Body of pancreas (tissue), 4 donors: ENCODE data around the gene GLRA1.

Experiments
- POLR2A ChIP-seq, 3 donors: fragments of 450-650 bp; IDR thresholded peaks; one replicate each; pipeline ENCODE4 v1.6.1; 2016; ENCODE audit warnings: antibody characterized with exemption in 3 of 3, mild to moderate bottlenecking in 2 of 3
- TF ChIP-seq, protein P1 (sequence below), 7 experiments: fragments of 450-650 bp in 4 of 7; fragments of 200-600 bp in 3 of 7; sonication (generic) in 3 of 7; IDR thresholded peaks; one replicate each; pipeline ENCODE4 v1.5.1; 2016 to 2019; ENCODE audit warnings: antibody characterized with exemption in 7 of 7

DNA sequence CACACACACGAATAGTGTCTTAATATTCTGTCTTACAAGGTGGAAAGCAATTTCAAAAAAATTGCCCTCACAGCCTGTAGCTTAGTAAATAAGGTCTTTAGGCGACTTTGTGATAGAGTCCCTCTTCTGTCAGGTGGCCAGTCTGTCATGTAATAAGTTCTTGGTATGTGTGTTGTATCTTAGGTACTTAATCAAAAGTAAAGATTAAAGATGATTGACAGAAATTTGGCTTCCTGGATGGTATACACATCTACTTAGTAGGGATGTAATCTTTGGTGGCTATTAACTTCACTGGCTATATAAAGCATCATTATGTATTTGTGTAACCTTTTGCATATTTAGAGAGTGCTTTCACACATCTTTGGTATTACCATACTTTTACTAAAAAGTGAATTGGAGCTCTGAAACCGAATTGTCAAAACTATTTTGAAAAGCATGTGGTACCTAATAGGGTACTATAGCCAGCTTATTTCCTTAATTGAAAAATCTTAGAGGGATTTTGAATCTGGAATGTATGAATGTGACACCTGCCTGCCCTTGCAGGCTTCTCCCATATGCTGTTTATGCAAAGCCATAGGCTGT lies 149.5 kb downstream of the GLRA1 start:
- TF ChIP-seq POLR2A (IDR thresholded peaks at IDR 0.05): no peak
- TF ChIP-seq, protein P1, sequence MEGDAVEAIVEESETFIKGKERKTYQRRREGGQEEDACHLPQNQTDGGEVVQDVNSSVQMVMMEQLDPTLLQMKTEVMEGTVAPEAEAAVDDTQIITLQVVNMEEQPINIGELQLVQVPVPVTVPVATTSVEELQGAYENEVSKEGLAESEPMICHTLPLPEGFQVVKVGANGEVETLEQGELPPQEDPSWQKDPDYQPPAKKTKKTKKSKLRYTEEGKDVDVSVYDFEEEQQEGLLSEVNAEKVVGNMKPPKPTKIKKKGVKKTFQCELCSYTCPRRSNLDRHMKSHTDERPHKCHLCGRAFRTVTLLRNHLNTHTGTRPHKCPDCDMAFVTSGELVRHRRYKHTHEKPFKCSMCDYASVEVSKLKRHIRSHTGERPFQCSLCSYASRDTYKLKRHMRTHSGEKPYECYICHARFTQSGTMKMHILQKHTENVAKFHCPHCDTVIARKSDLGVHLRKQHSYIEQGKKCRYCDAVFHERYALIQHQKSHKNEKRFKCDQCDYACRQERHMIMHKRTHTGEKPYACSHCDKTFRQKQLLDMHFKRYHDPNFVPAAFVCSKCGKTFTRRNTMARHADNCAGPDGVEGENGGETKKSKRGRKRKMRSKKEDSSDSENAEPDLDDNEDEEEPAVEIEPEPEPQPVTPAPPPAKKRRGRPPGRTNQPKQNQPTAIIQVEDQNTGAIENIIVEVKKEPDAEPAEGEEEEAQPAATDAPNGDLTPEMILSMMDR (IDR thresholded peaks at IDR 0.05): no peak
